Endodermal cell (in vitro differentiated cells): ENCODE data around the gene ABHD16B. TPM values are rescaled to one million over a fixed set of nuclear protein-coding genes. Genes with fewer than 3 reads are reported as not detected.

Source experiments
- DNase-seq: peaks from one replicate; pipeline ENCODE4 v3.0.0-alpha.2; 2017
- H3K27ac ChIP-seq: 2 replicates; pipeline ENCODE4 v1.5.1; 2013; ENCODE audit warnings: mild to moderate bottlenecking, low read depth, low read length, moderate library complexity
- H3K27me3 ChIP-seq: 2 replicates; pipeline ENCODE4 v1.6.1; 2013; ENCODE audit warnings: mild to moderate bottlenecking, low read length, moderate library complexity; ENCODE audit not compliant: insufficient read depth, control insufficient read depth, poor library complexity, severe bottlenecking
- H3K36me3 ChIP-seq: 2 replicates; pipeline ENCODE4 v1.7.0; 2013; ENCODE audit warnings: mild to moderate bottlenecking, low read length, moderate library complexity; ENCODE audit not compliant: control insufficient read depth, insufficient read depth
- H3K4me1 ChIP-seq: one replicate; pipeline ENCODE4 v1.7.0; 2013; ENCODE audit warnings: low read length; ENCODE audit not compliant: control insufficient read depth, insufficient read depth
- H3K4me3 ChIP-seq: 2 replicates; pipeline ENCODE4 v1.5.1; 2013; ENCODE audit warnings: mild to moderate bottlenecking, low read length, moderate library complexity
- H3K9ac ChIP-seq: 2 replicates; pipeline ENCODE4 v1.6.1; 2013; ENCODE audit warnings: mild to moderate bottlenecking, low read length, moderate library complexity; ENCODE audit not compliant: poor library complexity, severe bottlenecking; ENCODE audit errors: extremely low read depth
- H3K9me3 ChIP-seq: 2 replicates; pipeline ENCODE4 v1.6.1; 2013; ENCODE audit warnings: mild to moderate bottlenecking, low read length, moderate library complexity; ENCODE audit not compliant: control insufficient read depth
- H3K27ac Mint-ChIP-seq: 2 replicates; pipeline ENCODE4 v1.8.0; 2020; ENCODE audit warnings: mixed read lengths
- H3K27me3 Mint-ChIP-seq: 2 replicates; pipeline ENCODE4 v1.8.0; 2021; ENCODE audit warnings: mild to moderate bottlenecking, mixed read lengths; ENCODE audit not compliant: insufficient read depth
- H3K36me3 Mint-ChIP-seq: 2 replicates; pipeline ENCODE4 v1.8.0; 2020; ENCODE audit warnings: low read depth, mixed read lengths
- H3K4me1 Mint-ChIP-seq: 2 replicates; pipeline ENCODE4 v1.8.0; 2020; ENCODE audit warnings: mixed read lengths
- H3K4me3 Mint-ChIP-seq: 2 replicates; pipeline ENCODE4 v1.8.0; 2020; ENCODE audit warnings: mild to moderate bottlenecking, moderate library complexity, mixed read lengths
- H3K9me3 Mint-ChIP-seq: 2 replicates; pipeline ENCODE4 v1.8.0; 2020; ENCODE audit warnings: mild to moderate bottlenecking, mixed read lengths
- CTCF ChIP-seq: fragments of 200-600 bp; sonication (generic); conservative IDR thresholded peaks from 2 replicates; pipeline ENCODE4 v1.5.0; 2021; ENCODE audit warnings: antibody characterized with exemption, mild to moderate bottlenecking
- WGBS, 2 experiments: methylation state at CpG; one replicate each; pipeline versions ENCODE4 v1.1.5 to v1.1.7; 2013; ENCODE audit warnings: missing lambda C conversion rate in 2 of 2, mixed read lengths in 1 of 2; ENCODE audit not compliant: insufficient coverage in 1 of 2, insufficient read length in 1 of 2; 5-methylcytosine and 5-hydroxymethylcytosine counted together
- total RNA-seq, 2 donors: library from RNA; stranded (reverse); fragmentation: NEBNext Ultra II Directional in 1 of 2; extraction: Animal tissue kit (Norgen Biotek cat#: 25700) in 1 of 2; gene quantifications; 2 replicates in 1 of 2; 3 replicates in 1 of 2; pipeline ENCODE4 v1.2.1, GENCODE V29; 2021

The ABHD16B gene
- total RNA-seq, 2 donors from 2014 or later: not detected

GRCh38 chr20:63908008-63908682 lies 46.8 kb downstream of the ABHD16B start:
- 94 to 99% methylated on average over 16 of the region's 16 CpGs for WGBS, 2 experiments
- Histone ChIP-seq H3K9ac (no peak overlapping the region), H3K27me3 (no peaks in the 10 kb centered on the region), H3K9me3 (no peaks in the 10 kb centered on the region), H3K36me3 (no peaks in the 10 kb centered on the region), H3K4me1 (no peaks in the 10 kb centered on the region), H3K4me3 (no peak overlapping the region), H3K27ac (no peak overlapping the region)
- Mint-ChIP-seq H3K36me3 (peaks cover 12% of the 10 kb centered on the region), H3K4me3 (no peak overlapping the region), H3K27ac (no peak overlapping the region), H3K27me3 (peaks cover 4% of the 10 kb centered on the region), H3K9me3 (no peaks in the 10 kb centered on the region), H3K4me1 (peaks cover 10% of the 10 kb centered on the region)
- TF ChIP-seq CTCF: no peak
- DNase-seq: no peak

GRCh38 chr20:63911176-63911575 lies 49.9 kb downstream of the ABHD16B start:
- Histone ChIP-seq H3K4me1 (no peaks in the 10 kb centered on the region), H3K9ac (no peak overlapping the region), H3K27ac (peak overlapping the region; percentile 24), H3K9me3 (peaks cover 13% of the 10 kb centered on the region), H3K27me3 (no peaks in the 10 kb centered on the region), H3K4me3 (no peak overlapping the region), H3K36me3 (no peaks in the 10 kb centered on the region)
- H3K27ac Mint-ChIP-seq: peak overlapping the region; percentile 5
- H3K4me1 Mint-ChIP-seq: peaks cover 12% of the 10 kb centered on the region
- 93% methylated on average over 8 to 12 of the region's 12 CpGs for WGBS, 2 experiments
- no peaks in the 10 kb centered on the region for H3K27me3 Mint-ChIP-seq
- H3K4me3 Mint-ChIP-seq: no peak overlapping the region
- no peak for DNase-seq
- peaks cover 15% of the 10 kb centered on the region for H3K9me3 Mint-ChIP-seq
- peaks cover 22% of the 10 kb centered on the region for H3K36me3 Mint-ChIP-seq
- no peak for TF ChIP-seq CTCF

Other genes starting within 250 kb of the ABHD16B start
- 10 to 100 TPM; 11.5 to 12.3 TPM for gene GMEB2, start 234.4 kb upstream of the ABHD16B start, total RNA-seq
- gene STMN3, start 208.1 kb upstream of the ABHD16B start, total RNA-seq: 10 to 100 TPM in 1 of 2 donors, 1 to 10 TPM in 1; 6.7 to 18.3 TPM
- gene RTEL1, start 203.2 kb upstream of the ABHD16B start, total RNA-seq: 10 to 100 TPM; 33.9 to 36.7 TPM
- gene TNFRSF6B, start 164.8 kb upstream of the ABHD16B start, total RNA-seq: not detected
- 10 to 100 TPM; 41.6 to 46.2 TPM for gene ARFRP1, start 153.5 kb upstream of the ABHD16B start, total RNA-seq
- gene ZGPAT, start 153.5 kb upstream of the ABHD16B start, total RNA-seq: 10 to 100 TPM; 28.8 to 29.5 TPM
- gene LIME1, start 124.8 kb upstream of the ABHD16B start, total RNA-seq: 10 to 100 TPM in 1 of 2 donors, 1 to 10 TPM in 1; 7.6 to 10.1 TPM
- gene SLC2A4RG, start 121.7 kb upstream of the ABHD16B start, total RNA-seq: 100 to 1,000 TPM in 1 of 2 donors, 10 to 100 TPM in 1; 69.3 to 108 TPM
- gene ZBTB46, start 30.2 kb upstream of the ABHD16B start, total RNA-seq: 10 to 100 TPM; 24.9 to 25.9 TPM
- gene TPD52L2, start 3.8 kb downstream of the ABHD16B start, total RNA-seq: 10 to 100 TPM; 68.3 to 85.2 TPM
- gene DNAJC5, start 33.6 kb downstream of the ABHD16B start, total RNA-seq: 10 to 100 TPM; 25.8 to 26.8 TPM
- gene UCKL1, start 94.9 kb downstream of the ABHD16B start, total RNA-seq: 10 to 100 TPM; 36.5 to 47.8 TPM
- gene ZNF512B, start 108.4 kb downstream of the ABHD16B start, total RNA-seq: 10 to 100 TPM; 23.7 to 26.8 TPM
- gene SAMD10, start 118.1 kb downstream of the ABHD16B start, total RNA-seq: 1 to 10 TPM; 5.6 to 6.0 TPM
- 10 to 100 TPM; 73.3 to 73.9 TPM for gene PRPF6, start 119.6 kb downstream of the ABHD16B start, total RNA-seq
- gene C20orf204, start 174.7 kb downstream of the ABHD16B start, total RNA-seq: 1 to 10 TPM; 4.0 to 4.1 TPM
- 1 to 10 TPM; 2.3 to 2.8 TPM for gene SOX18, start 188.1 kb downstream of the ABHD16B start, total RNA-seq
- gene TCEA2, start 201.7 kb downstream of the ABHD16B start, total RNA-seq: 100 to 1,000 TPM in 1 of 2 donors, 10 to 100 TPM in 1; 64.3 to 110 TPM
- gene RGS19, start 218.0 kb downstream of the ABHD16B start, total RNA-seq: 10 to 100 TPM; 14.6 to 15.8 TPM
- gene OPRL1, start 218.6 kb downstream of the ABHD16B start, total RNA-seq: 1 to 10 TPM; 4.1 to 5.5 TPM
- gene LKAAEAR1, start 222.9 kb downstream of the ABHD16B start, total RNA-seq: not detected
- not detected for gene NPBWR2, start 246.1 kb downstream of the ABHD16B start, total RNA-seq